ENCODE results near the gene FADS2. TPM values are rescaled to one million over a fixed set of nuclear protein-coding genes. Genes with fewer than 3 reads are reported as not detected.

Gene FADS2
- total and polyA plus RNA-seq, 10 of the 15 experiments (the other 5 are each of a cell fraction or from before 2014, with no cell fraction given), result 3.3 to 313 (median 149) TPM

DNA sequence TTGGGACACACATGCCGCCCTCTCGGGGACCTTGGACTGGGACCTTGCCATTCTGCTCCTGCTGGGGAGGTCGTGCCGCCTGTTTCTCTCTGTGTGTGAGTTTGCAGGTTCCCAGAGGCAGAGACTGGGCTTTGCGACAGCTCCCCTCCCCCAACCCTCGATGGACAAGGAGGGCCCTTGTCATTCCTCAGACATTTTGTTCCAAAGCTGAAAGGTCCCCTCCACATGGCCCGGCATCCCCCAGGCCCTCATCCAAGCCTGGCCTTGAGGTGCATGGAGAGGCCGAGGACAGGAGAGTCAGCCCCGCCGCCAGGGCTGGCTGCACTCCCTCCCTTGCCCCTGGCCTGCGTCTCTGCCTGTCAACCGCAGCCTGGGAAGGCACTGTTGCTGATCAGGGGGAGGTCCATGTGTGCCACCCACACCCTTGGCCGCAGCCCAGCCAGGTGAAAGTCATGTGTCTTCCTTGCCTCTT is 25.6 kb downstream of the FADS2 start:
- intact Hi-C loops (cut with micrococcal nuclease; ENCODE audit: unreplicated experiment) (no loop called here), in situ Hi-C loops (cut with MboI) (no loop called here)
- H3K4me3 ChIP-seq, result no peak overlapping the region
- H3K79me2 ChIP-seq (ENCODE audit: control insufficient read depth, insufficient read depth, low read length), result no peaks in the 10 kb centered on the region
- DNase-seq (ENCODE audit: low read depth, low spot score) (no peak), ATAC-seq (no peak), FAIRE-seq (no peak)
- no peaks in the 10 kb centered on the region for H3K27me3 ChIP-seq (replicated peaks in 1 of 2; ENCODE audit: control insufficient read depth in 2 of 2, insufficient read depth in 2 of 2, low read length in 1 of 2)
- no peaks in the 10 kb centered on the region for H4K20me1 ChIP-seq (ENCODE audit: control insufficient read depth, insufficient read depth)
- peaks cover 5% of the 10 kb centered on the region; the same call in 1 of the 2 replicates for H3K4me1 ChIP-seq (ENCODE audit: control insufficient read depth, insufficient read depth, low read length)
- no TSS peak for BruUV-seq (replicated peaks)
- POLR2A ChIA-PET, result no interaction called here
- RAD21 ChIA-PET (ENCODE audit: unreplicated experiment), result no interaction called here
- SMC1A ChIA-PET (ENCODE audit: uncharacterized antibody, unreplicated experiment), result no interaction called here
- H2AFZ ChIP-seq (ENCODE audit: control insufficient read depth, low read depth, low read length), result no peak overlapping the region
- no peaks in the 10 kb centered on the region for H3K9me3 ChIP-seq (replicated peaks; ENCODE audit: control insufficient read depth, insufficient read depth, low read length)
- CTCF ChIA-PET, result interaction anchor here (1.4 to 1.9 kb wide), 2 partner anchors 17 to 56 kb away, joined by 6 to 8 read pairs; no protein-coding TSS in a partner anchor
- no peak overlapping the region for H3K4me2 ChIP-seq (ENCODE audit: control insufficient read depth, insufficient read depth)
- H3K27ac ChIP-seq (ENCODE audit: control insufficient read depth, insufficient read depth), result no peak overlapping the region
- no peak for TF ChIP-seq SMAD5 (IDR thresholded peaks at IDR 0.05; ENCODE audit: low read depth)
- no peak for TF ChIP-seq CHD4 (IDR thresholded peaks at IDR 0.05)
- TF ChIP-seq CBX5 (IDR thresholded peaks at IDR 0.05; ENCODE audit: low read depth), result no peak
- TF ChIP-seq, protein P1, sequence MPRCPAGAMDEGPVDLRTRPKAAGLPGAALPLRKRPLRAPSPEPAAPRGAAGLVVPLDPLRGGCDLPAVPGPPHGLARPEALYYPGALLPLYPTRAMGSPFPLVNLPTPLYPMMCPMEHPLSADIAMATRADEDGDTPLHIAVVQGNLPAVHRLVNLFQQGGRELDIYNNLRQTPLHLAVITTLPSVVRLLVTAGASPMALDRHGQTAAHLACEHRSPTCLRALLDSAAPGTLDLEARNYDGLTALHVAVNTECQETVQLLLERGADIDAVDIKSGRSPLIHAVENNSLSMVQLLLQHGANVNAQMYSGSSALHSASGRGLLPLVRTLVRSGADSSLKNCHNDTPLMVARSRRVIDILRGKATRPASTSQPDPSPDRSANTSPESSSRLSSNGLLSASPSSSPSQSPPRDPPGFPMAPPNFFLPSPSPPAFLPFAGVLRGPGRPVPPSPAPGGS (IDR thresholded peaks at IDR 0.05; ENCODE audit: borderline replicate concordance, insufficient read depth, low read depth, low read length, poor library complexity, severe bottlenecking), result no peak
- no peak for TF ChIP-seq ZNF207 (IDR thresholded peaks at IDR 0.05; ENCODE audit: borderline replicate concordance)
- no peak for TF ChIP-seq KLF5 (IDR thresholded peaks at IDR 0.05; ENCODE audit: partially characterized antibody)
- no peak for TF ChIP-seq SMARCA5 (IDR thresholded peaks at IDR 0.05)
- no peak for TF ChIP-seq MEF2B (IDR thresholded peaks at IDR 0.05; ENCODE audit: partially characterized antibody, poor library complexity, severe bottlenecking)
- TF ChIP-seq, protein P2, sequence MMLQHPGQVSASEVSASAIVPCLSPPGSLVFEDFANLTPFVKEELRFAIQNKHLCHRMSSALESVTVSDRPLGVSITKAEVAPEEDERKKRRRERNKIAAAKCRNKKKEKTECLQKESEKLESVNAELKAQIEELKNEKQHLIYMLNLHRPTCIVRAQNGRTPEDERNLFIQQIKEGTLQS (IDR thresholded peaks at IDR 0.05; ENCODE audit: borderline replicate concordance, extremely low read depth, low read depth, low read length), result no peak
- TF ChIP-seq JUND (IDR thresholded peaks at IDR 0.05; ENCODE audit: low read depth, low read length), result no peak
- WGBS (ENCODE audit: insufficient coverage, insufficient replicate concordance, low lambda C conversion rate, missing lambda C conversion rate), result 81% methylated on average over 13 of the region's 13 CpGs
- no peak overlapping the region for H3K9ac ChIP-seq (ENCODE audit: control insufficient read depth, insufficient read depth, low read length)
- peaks cover 26 to 46% of the 10 kb centered on the region in 2 experiments for H3K36me3 ChIP-seq (ENCODE audit: control insufficient read depth in 2 of 2, insufficient read depth in 2 of 2, low read length in 1 of 2)

Data from GM12878 (cell line).